Suprapubic skin (tissue), 4 donors: ENCODE results near the gene TNS3. TPM values are rescaled to one million over a fixed set of nuclear protein-coding genes. Genes with fewer than 3 reads are reported as not detected.

ENCODE experiments used
- DNase-seq, 2 donors: peaks; one replicate each; pipeline ENCODE4 v3.0.0-alpha.2; 2019; ENCODE audit warnings: low spot score in 2 of 2
- H3K27ac ChIP-seq: fragments of 200-600 bp; sonication (generic); one replicate; pipeline ENCODE4 v1.5.1; 2019
- H3K27me3 ChIP-seq: fragments of 200-600 bp; sonication (generic); one replicate; pipeline ENCODE4 v1.5.1; 2019
- H3K36me3 ChIP-seq: fragments of 200-600 bp; sonication (generic); one replicate; pipeline ENCODE4 v1.5.1; 2019
- H3K4me1 ChIP-seq: fragments of 200-600 bp; sonication (generic); one replicate; pipeline ENCODE4 v1.5.1; 2019
- H3K4me3 ChIP-seq: fragments of 200-600 bp; sonication (generic); one replicate; pipeline ENCODE4 v1.5.1; 2019; ENCODE audit warnings: mild to moderate bottlenecking
- H3K9me3 ChIP-seq: fragments of 200-600 bp; sonication (generic); one replicate; pipeline ENCODE4 v1.5.1; 2019
- CTCF ChIP-seq, 2 donors: fragments of 200-600 bp in 1 of 2; fragments of 450-650 bp in 1 of 2; sonication (generic) in 1 of 2; IDR thresholded peaks; one replicate each; pipeline ENCODE4 v1.5.1; 2016 to 2019; ENCODE audit warnings: antibody characterized with exemption in 2 of 2, mild to moderate bottlenecking in 1 of 2, moderate library complexity in 1 of 2
- EP300 ChIP-seq: sonication (generic); formaldehyde crosslinking; IDR thresholded peaks from one replicate; pipeline ENCODE4 v1.6.1; 2017; ENCODE audit warnings: antibody characterized with exemption
- POLR2A ChIP-seq, 2 donors: fragments of 450-650 bp; IDR thresholded peaks; one replicate each; pipeline ENCODE4 v1.6.1; 2017; ENCODE audit warnings: antibody characterized with exemption in 2 of 2, mild to moderate bottlenecking in 2 of 2, moderate library complexity in 2 of 2
- POLR2AphosphoS5 ChIP-seq, 3 donors: sonication (generic); formaldehyde crosslinking; IDR thresholded peaks; one replicate each; pipeline ENCODE4 v1.6.1; 2017; ENCODE audit warnings: antibody characterized with exemption in 3 of 3
- WGBS: methylation state at CpG from one replicate; pipeline ENCODE4 v1.1.5; 2018; 5-methylcytosine and 5-hydroxymethylcytosine counted together
- total RNA-seq, 4 donors: library from RNA; depleted of rRNA; stranded (reverse); fragments of >200 nt; gene quantifications; one replicate each; pipeline ENCODE4 v1.1.0, GENCODE V29; 2016

TNS3 gene
- total RNA-seq, 4 donors from 2014 or later, result 14.3 to 53.0 (median 31.9) TPM

- Histone ChIP-seq H3K4me3 (no peak overlapping the region), H3K27ac (no peak overlapping the region), H3K9me3 (no peaks in the 10 kb centered on the region), H3K4me1 (peaks cover 15% of the 10 kb centered on the region), H3K27me3 (no peaks in the 10 kb centered on the region), H3K36me3 (no peaks in the 10 kb centered on the region)
- TF ChIP-seq POLR2AphosphoS5 (IDR thresholded peaks at IDR 0.05) (no peak), EP300 (no peak), CTCF (IDR thresholded peaks at IDR 0.05) (no peak), POLR2A (IDR thresholded peaks at IDR 0.05) (no peak)
- 83% methylated on average over 6 of the region's 9 CpGs for WGBS
- no peak for DNase-seq
Measured at GRCh38 chr7:47464266-47464665, 117.6 kb downstream of the TNS3 start.

DNA sequence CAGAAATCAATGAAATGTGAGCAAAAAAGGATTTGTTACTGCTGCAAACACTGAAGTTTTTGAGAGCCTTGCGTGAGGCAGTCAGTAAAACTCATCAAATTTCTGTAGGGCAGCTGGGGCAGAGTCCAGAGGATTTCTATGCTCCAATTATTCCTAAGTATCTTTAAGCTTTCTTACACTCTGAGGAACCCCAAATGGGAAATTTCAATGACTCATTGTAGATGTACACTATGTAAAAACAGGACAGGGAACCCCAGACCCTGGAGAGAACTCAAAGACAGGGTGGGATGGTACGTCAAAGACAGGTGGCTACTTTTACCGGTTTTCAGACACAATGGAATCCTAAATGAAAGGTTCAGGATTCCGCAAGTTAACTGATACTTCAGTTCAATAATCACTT is 120.2 kb downstream of the TNS3 start:
- TF ChIP-seq CTCF (IDR thresholded peaks at IDR 0.05), result no peak
- no peak for TF ChIP-seq EP300
- no peak for TF ChIP-seq POLR2AphosphoS5 (IDR thresholded peaks at IDR 0.05)
- DNase-seq, result no peak
- no peaks in the 10 kb centered on the region for H3K27me3 ChIP-seq
- no peaks in the 10 kb centered on the region for H3K36me3 ChIP-seq
- WGBS, result 86% methylated on average over 4 of the region's 4 CpGs
- peaks cover 25% of the 10 kb centered on the region for H3K4me1 ChIP-seq
- no peak overlapping the region for H3K4me3 ChIP-seq
- H3K27ac ChIP-seq, result no peak overlapping the region
- no peaks in the 10 kb centered on the region for H3K9me3 ChIP-seq

- Histone ChIP-seq H3K4me3 (no peak overlapping the region), H3K4me1 (peaks cover 25% of the 10 kb centered on the region), H3K9me3 (no peaks in the 10 kb centered on the region), H3K36me3 (no peaks in the 10 kb centered on the region), H3K27me3 (no peaks in the 10 kb centered on the region), H3K27ac (no peak overlapping the region)
- DNase-seq, result no peak
- TF ChIP-seq POLR2A (IDR thresholded peaks at IDR 0.05) (no peak), EP300 (no peak), POLR2AphosphoS5 (IDR thresholded peaks at IDR 0.05) (no peak), CTCF (IDR thresholded peaks at IDR 0.05) (no peak)
- 54% methylated on average over 3 of the region's 4 CpGs for WGBS
Measured at GRCh38 chr7:47461161-47461560, 120.8 kb downstream of the TNS3 start.

DNA sequence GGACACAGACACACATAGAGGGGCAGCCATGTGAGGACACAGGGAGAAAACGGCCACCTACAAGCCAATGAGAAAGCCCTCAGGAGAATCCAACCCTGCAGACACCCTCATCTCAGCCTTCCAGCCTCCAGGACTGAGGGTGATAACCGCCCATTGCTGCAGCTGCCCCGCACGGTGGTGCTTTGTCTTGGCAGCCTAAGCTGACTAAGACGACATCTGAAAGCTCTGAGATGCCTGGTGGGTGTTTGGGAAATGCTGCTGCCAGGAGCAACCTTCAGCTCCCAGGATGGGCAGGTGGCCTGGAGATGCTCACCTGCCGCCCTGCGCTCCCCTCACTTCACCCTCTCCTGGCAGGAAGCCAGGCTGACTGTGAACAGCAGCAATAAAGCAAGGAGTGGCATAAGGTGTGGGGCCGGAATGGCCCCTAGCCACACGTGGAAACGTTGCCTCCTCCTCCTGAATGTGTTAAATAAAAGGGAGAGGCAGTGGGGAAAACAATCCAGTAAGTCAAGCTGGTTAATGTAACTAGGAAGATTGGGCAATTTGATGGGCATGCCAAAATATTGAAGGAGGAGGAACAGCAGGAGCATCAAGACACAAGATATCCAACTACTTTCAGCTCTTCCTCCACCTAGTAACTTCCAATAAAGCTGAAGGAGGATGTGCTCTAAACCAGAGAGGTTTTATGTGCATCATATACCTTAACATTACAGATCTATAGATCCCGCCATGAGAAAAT is 121.5 kb downstream of the TNS3 start:
- no peak for DNase-seq
- no peak overlapping the region for H3K27ac ChIP-seq
- WGBS, result 72% methylated on average over 9 of the region's 11 CpGs

More for the DNA sequence above, 121.5 kb downstream of the TNS3 start:
- Histone ChIP-seq H3K27me3 (no peaks in the 10 kb centered on the region), H3K4me3 (no peak overlapping the region), H3K36me3 (no peaks in the 10 kb centered on the region), H3K4me1 (peaks cover 25% of the 10 kb centered on the region), H3K9me3 (no peaks in the 10 kb centered on the region)
- TF ChIP-seq POLR2AphosphoS5 (IDR thresholded peaks at IDR 0.05), result no peak
- TF ChIP-seq CTCF (IDR thresholded peaks at IDR 0.05), result no peak
- TF ChIP-seq EP300, result no peak
- TF ChIP-seq POLR2A (IDR thresholded peaks at IDR 0.05), result no peak
